SK-N-SH (cell line): ENCODE results near the gene NOTCH3. TPM values are rescaled to one million over a fixed set of nuclear protein-coding genes. Genes with fewer than 3 reads are reported as not detected.
A peak's percentile ranks its signal among the peaks of the same experiment; 100 is the strongest.

ENCODE experiments used
- CTCF ChIA-PET: fragments of 300-600, 350-600 bp; formaldehyde crosslinking; extraction: SDS; loops from one replicate; lab custom pipeline; 2021; lab: Yijun Ruan, JAX
- POLR2A ChIA-PET: fragments of 350-600 bp; sonication (Branson Sonifier 250); formaldehyde crosslinking; extraction: SDS; loops from one replicate; lab custom pipeline; 2020; ENCODE audit warnings: antibody characterized with exemption, inconsistent platforms; lab: Yijun Ruan, JAX
- DNase-seq: peaks from one replicate; pipeline ENCODE4 v3.0.0; 2012
- H2AFZ ChIP-seq: fragments of 200-600 bp; sonication (generic); 2 replicates; pipeline ENCODE4 v1.8.1; 2016; ENCODE audit warnings: antibody characterized with exemption, mild to moderate bottlenecking, low read depth
- H3F3A ChIP-seq: fragments of 200-600 bp; sonication (generic); replicated peaks from 2 replicates; pipeline ENCODE3; 2016; ENCODE audit warnings: antibody characterized with exemption, mild to moderate bottlenecking; ENCODE audit not compliant: insufficient read depth
- H3K27ac ChIP-seq, 2 experiments: fragments of 200-500 bp in 1 of 2; fragments of 200-600 bp in 1 of 2; sonication (Bioruptor generic) in 1 of 2; sonication (generic), shearing (Covaris generic) in 1 of 2; 2 replicates each; pipeline versions ENCODE4 v1.5.1 to v1.6.1; 2014 to 2016; ENCODE audit warnings: low read depth in 2 of 2, inconsistent platforms in 1 of 2, low read length in 1 of 2, mild to moderate bottlenecking in 1 of 2, mixed read lengths in 1 of 2
- H3K27me3 ChIP-seq: fragments of 200-600 bp; sonication (generic), shearing (Covaris generic); 2 replicates; pipeline ENCODE4 v1.6.1; 2016; ENCODE audit warnings: mixed run types; ENCODE audit not compliant: insufficient read depth
- H3K36me3 ChIP-seq, 2 experiments: fragments of 200-500 bp in 1 of 2; fragments of 200-600 bp in 1 of 2; sonication (Bioruptor generic) in 1 of 2; sonication (generic) in 1 of 2; replicated peaks in 1 of 2; 2 replicates each; pipeline versions ENCODE3 to v1.5.1; 2014 to 2016; ENCODE audit warnings: low read length in 1 of 2, mild to moderate bottlenecking in 1 of 2; ENCODE audit not compliant: insufficient read depth in 2 of 2, control insufficient read depth in 1 of 2
- H3K4me1 ChIP-seq, 2 experiments: fragments of 200-500 bp in 1 of 2; fragments of 200-600 bp in 1 of 2; sonication (Bioruptor generic) in 1 of 2; sonication (generic), shearing (Covaris generic) in 1 of 2; 2 replicates each; pipeline versions ENCODE4 v1.5.1 to v1.6.1; 2014 to 2016; ENCODE audit warnings: low read depth in 1 of 2, low read length in 1 of 2, mixed run types in 1 of 2; ENCODE audit not compliant: insufficient read depth in 2 of 2, control insufficient read depth in 1 of 2
- H3K4me2 ChIP-seq: fragments of 200-600 bp; sonication (generic), shearing (Covaris generic); 2 replicates; pipeline ENCODE4 v1.6.1; 2017; ENCODE audit warnings: mixed run types
- H3K4me3 ChIP-seq, 2 experiments: fragments of 200-500 bp in 1 of 2; fragments of 200-600 bp in 1 of 2; sonication (Bioruptor generic) in 1 of 2; sonication (generic), shearing (Covaris generic) in 1 of 2; 2 replicates each; pipeline versions ENCODE4 v1.5.1 to v1.8.1; 2014 to 2016; ENCODE audit warnings: low read depth in 2 of 2, inconsistent platforms in 1 of 2, low read length in 1 of 2, mild to moderate bottlenecking in 1 of 2, mixed read lengths in 1 of 2, moderate library complexity in 1 of 2
- H3K79me2 ChIP-seq: fragments of 200-600 bp; sonication (generic); 2 replicates; pipeline ENCODE4 v1.8.1; 2017; ENCODE audit warnings: mild to moderate bottlenecking; ENCODE audit not compliant: insufficient read depth
- H3K9ac ChIP-seq: fragments of 200-600 bp; sonication (generic); 2 replicates; pipeline ENCODE4 v1.6.1; 2017; ENCODE audit warnings: mixed run types
- H3K9me2 ChIP-seq: fragments of 200-600 bp; sonication (generic); 2 replicates; pipeline ENCODE4 v1.6.1; 2017; ENCODE audit warnings: mixed run types
- H3K9me3 ChIP-seq: fragments of 200-600 bp; sonication (generic); 2 replicates; pipeline ENCODE4 v1.6.1; 2017; ENCODE audit warnings: mixed run types, mild to moderate bottlenecking, moderate library complexity
- H4K20me1 ChIP-seq: fragments of 200-600 bp; sonication (generic); 2 replicates; pipeline ENCODE4 v1.6.1; 2017; ENCODE audit warnings: mild to moderate bottlenecking, mixed run types; ENCODE audit not compliant: insufficient read depth
- CTCF ChIP-seq: fragments of 200-600 bp; sonication (generic); IDR thresholded peaks from 2 replicates; pipeline ENCODE4 v1.6.1; 2017; ENCODE audit warnings: antibody characterized with exemption, mild to moderate bottlenecking, moderate library complexity
- FOSL2 ChIP-seq: IDR thresholded peaks from 2 replicates; pipeline ENCODE4 v1.4.0; 2012; ENCODE audit warnings: low read depth, mild to moderate bottlenecking, moderate library complexity, borderline replicate concordance
- FOXM1 ChIP-seq: IDR thresholded peaks from 2 replicates; pipeline ENCODE4 v1.4.0; 2012; ENCODE audit warnings: low read depth, mild to moderate bottlenecking
- GATA2 ChIP-seq: sonication (generic); formaldehyde crosslinking; IDR thresholded peaks from 2 replicates; pipeline ENCODE4 v1.5.0; 2020; ENCODE audit warnings: mild to moderate bottlenecking, missing genetic modification reagents
- IRF3 ChIP-seq: fragments of 150-350 bp; IDR thresholded peaks from 2 replicates; pipeline ENCODE4 v1.6.1; 2016; ENCODE audit warnings: mild to moderate bottlenecking, low read depth, low read length
- MAX ChIP-seq: IDR thresholded peaks from 2 replicates; pipeline ENCODE4 v1.4.0; 2012; ENCODE audit warnings: low read depth
- NRF1 ChIP-seq: IDR thresholded peaks from 2 replicates; pipeline ENCODE4 v1.6.1; 2012; ENCODE audit warnings: low read depth, mild to moderate bottlenecking, low read length
- REST ChIP-seq: IDR thresholded peaks from 2 replicates; pipeline ENCODE4 v1.6.1; 2012; ENCODE audit warnings: mild to moderate bottlenecking, low read depth, low read length, moderate library complexity
- RXRA ChIP-seq: IDR thresholded peaks from 2 replicates; pipeline ENCODE4 v1.4.0; 2012; ENCODE audit warnings: low read depth, mild to moderate bottlenecking, borderline replicate concordance
- SMC3 ChIP-seq: IDR thresholded peaks from 2 replicates; pipeline ENCODE4 v1.6.1; 2012; ENCODE audit warnings: low read depth, low read length, improper control_type of control experiment
- TAF1 ChIP-seq: IDR thresholded peaks from 2 replicates; pipeline ENCODE4 v1.6.1; 2012; ENCODE audit warnings: low read depth, mild to moderate bottlenecking, low read length, moderate library complexity, borderline replicate concordance
- USF2 ChIP-seq: fragments of 150-350 bp; IDR thresholded peaks from 2 replicates; pipeline ENCODE4 v1.6.1; 2017; ENCODE audit warnings: antibody characterized with exemption, low read length, low read depth, borderline replicate concordance
- ZBTB33 ChIP-seq: IDR thresholded peaks from 2 replicates; pipeline ENCODE4 v1.4.0; 2012; ENCODE audit warnings: low read depth, borderline replicate concordance
- WGBS: methylation state at CpG from one replicate; pipeline ENCODE4 v1.1.6; 2017; ENCODE audit warnings: low lambda C conversion rate; 5-methylcytosine and 5-hydroxymethylcytosine counted together
- polyA plus RNA-seq, 3 experiments: library from polyadenylated mRNA; depleted of rRNA; stranded (reverse); fragments of >200 nt; gene quantifications; 2 replicates each; pipeline ENCODE4 v1.2.3, GENCODE V29; 2012

Gene NOTCH3
- polyA plus RNA-seq, 1 of the 3 experiments (the other 2 are of a cell fraction) = 7.0 TPM

GRCh38 chr19:15247107-15248014, 46.6 kb upstream of the NOTCH3 start:
- Histone ChIP-seq H3K9ac (no peak overlapping the region), H3K79me2 (peaks cover 68% of the 10 kb centered on the region), H3K27ac (peak overlapping the region in 1 of 2 experiments; percentile 15; a peak in 1 of 4 replicates), H3K36me3 (peaks cover 15 to 61% of the 10 kb centered on the region in 2 experiments), H3K9me2 (no peaks in the 10 kb centered on the region), H3K4me3 (no peak overlapping the region), H4K20me1 (peaks cover 70% of the 10 kb centered on the region), H2AFZ (no peak overlapping the region), H3K4me2 (no peak overlapping the region), H3K27me3 (no peaks in the 10 kb centered on the region), H3F3A (peaks cover 25% of the 10 kb centered on the region), H3K4me1 (peaks cover 17 to 38% of the 10 kb centered on the region in 2 experiments), H3K9me3 (no peaks in the 10 kb centered on the region)
- TF ChIP-seq USF2 = no peak
- no peak for TF ChIP-seq ZBTB33
- no peak for TF ChIP-seq REST
- no peak for TF ChIP-seq GATA2
- no peak for TF ChIP-seq MAX
- 94% methylated on average over 16 of the region's 20 CpGs for WGBS
- DNase-seq = no peak
- ChIA-PET POLR2A (no interaction called here), CTCF (interaction anchor here (0.6 kb wide), 1 partner anchor 19 kb away, joined by 3 read pairs; no protein-coding TSS in a partner anchor)

GRCh38 chr19:15246198-15246481, 45.3 kb upstream of the NOTCH3 start:
- Histone ChIP-seq H3K4me1 (peaks cover 12 to 28% of the 10 kb centered on the region in 2 experiments), H3K27me3 (no peaks in the 10 kb centered on the region), H3K4me3 (no peak overlapping the region), H3K9me3 (no peaks in the 10 kb centered on the region), H3K27ac (no peak overlapping the region; a peak in 1 of 4 replicates), H4K20me1 (peaks cover 66% of the 10 kb centered on the region), H3K4me2 (no peak overlapping the region), H3K79me2 (peaks cover 64% of the 10 kb centered on the region), H3K36me3 (peaks cover 18 to 62% of the 10 kb centered on the region in 2 experiments), H3K9ac (no peak overlapping the region), H3F3A (peaks cover 19% of the 10 kb centered on the region), H2AFZ (no peak overlapping the region), H3K9me2 (no peaks in the 10 kb centered on the region)
- CTCF ChIA-PET = interaction anchor here (1.2 kb wide), 1 partner anchor 14 kb away, joined by 6 read pairs; no protein-coding TSS in a partner anchor
- 99% methylated on average over 5 of the region's 5 CpGs for WGBS
- no peak for DNase-seq
- POLR2A ChIA-PET = interaction anchor here (0.6 kb wide), 1 partner anchor 206 kb away, joined by 3 read pairs; no protein-coding TSS in a partner anchor
- TF ChIP-seq IRF3 (no peak), NRF1 (no peak), SMC3 (no peak), CTCF (no peak), RXRA (no peak), FOSL2 (no peak), FOXM1 (no peak), TAF1 (no peak)
